ENCODE data around the gene PKM.

PKM gene

DNA sequence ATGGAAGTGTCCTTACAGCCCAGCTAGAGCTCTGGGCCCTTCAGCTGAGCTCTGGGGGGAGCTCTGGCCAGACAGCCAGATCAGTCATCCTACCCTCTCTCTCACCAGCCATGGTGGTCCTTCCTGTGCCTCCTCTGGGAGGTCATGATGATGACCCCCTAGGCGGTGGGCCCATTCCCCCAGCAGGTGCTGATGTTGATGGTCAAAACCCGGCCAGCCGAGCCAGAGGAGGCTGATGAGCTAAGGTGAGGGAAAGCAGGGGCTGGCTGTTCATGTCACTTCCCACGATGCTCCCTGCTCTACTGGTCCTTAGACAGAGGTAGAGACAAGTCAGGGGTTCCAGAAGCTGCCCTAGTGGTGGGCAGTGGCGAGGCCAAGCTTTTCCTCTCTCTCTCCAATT is 68.4 kb downstream of the PKM start:
- TF ChIP-seq, protein P1, sequence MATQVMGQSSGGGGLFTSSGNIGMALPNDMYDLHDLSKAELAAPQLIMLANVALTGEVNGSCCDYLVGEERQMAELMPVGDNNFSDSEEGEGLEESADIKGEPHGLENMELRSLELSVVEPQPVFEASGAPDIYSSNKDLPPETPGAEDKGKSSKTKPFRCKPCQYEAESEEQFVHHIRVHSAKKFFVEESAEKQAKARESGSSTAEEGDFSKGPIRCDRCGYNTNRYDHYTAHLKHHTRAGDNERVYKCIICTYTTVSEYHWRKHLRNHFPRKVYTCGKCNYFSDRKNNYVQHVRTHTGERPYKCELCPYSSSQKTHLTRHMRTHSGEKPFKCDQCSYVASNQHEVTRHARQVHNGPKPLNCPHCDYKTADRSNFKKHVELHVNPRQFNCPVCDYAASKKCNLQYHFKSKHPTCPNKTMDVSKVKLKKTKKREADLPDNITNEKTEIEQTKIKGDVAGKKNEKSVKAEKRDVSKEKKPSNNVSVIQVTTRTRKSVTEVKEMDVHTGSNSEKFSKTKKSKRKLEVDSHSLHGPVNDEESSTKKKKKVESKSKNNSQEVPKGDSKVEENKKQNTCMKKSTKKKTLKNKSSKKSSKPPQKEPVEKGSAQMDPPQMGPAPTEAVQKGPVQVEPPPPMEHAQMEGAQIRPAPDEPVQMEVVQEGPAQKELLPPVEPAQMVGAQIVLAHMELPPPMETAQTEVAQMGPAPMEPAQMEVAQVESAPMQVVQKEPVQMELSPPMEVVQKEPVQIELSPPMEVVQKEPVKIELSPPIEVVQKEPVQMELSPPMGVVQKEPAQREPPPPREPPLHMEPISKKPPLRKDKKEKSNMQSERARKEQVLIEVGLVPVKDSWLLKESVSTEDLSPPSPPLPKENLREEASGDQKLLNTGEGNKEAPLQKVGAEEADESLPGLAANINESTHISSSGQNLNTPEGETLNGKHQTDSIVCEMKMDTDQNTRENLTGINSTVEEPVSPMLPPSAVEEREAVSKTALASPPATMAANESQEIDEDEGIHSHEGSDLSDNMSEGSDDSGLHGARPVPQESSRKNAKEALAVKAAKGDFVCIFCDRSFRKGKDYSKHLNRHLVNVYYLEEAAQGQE (IDR thresholded peaks at IDR 0.05; ENCODE audit: insufficient replicate concordance, low read depth): no peak
- TF ChIP-seq SPI1 (IDR thresholded peaks at IDR 0.05; ENCODE audit: borderline replicate concordance, low read depth) (no peak), POLR2AphosphoS5 (IDR thresholded peaks at IDR 0.05; ENCODE audit: low read depth) (no peak), GABPA (IDR thresholded peaks at IDR 0.05; ENCODE audit: low read depth) (no peak)
- TF ChIP-seq, protein P2, sequence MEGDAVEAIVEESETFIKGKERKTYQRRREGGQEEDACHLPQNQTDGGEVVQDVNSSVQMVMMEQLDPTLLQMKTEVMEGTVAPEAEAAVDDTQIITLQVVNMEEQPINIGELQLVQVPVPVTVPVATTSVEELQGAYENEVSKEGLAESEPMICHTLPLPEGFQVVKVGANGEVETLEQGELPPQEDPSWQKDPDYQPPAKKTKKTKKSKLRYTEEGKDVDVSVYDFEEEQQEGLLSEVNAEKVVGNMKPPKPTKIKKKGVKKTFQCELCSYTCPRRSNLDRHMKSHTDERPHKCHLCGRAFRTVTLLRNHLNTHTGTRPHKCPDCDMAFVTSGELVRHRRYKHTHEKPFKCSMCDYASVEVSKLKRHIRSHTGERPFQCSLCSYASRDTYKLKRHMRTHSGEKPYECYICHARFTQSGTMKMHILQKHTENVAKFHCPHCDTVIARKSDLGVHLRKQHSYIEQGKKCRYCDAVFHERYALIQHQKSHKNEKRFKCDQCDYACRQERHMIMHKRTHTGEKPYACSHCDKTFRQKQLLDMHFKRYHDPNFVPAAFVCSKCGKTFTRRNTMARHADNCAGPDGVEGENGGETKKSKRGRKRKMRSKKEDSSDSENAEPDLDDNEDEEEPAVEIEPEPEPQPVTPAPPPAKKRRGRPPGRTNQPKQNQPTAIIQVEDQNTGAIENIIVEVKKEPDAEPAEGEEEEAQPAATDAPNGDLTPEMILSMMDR (IDR thresholded peaks at IDR 0.05; ENCODE audit: insufficient read depth, low read length): no peak
- Histone ChIP-seq H3K4me3 (replicated peaks; ENCODE audit: insufficient read depth, low read length) (no peak overlapping the region), H3K27ac (replicated peaks) (no peak overlapping the region), H3K27me3 (ENCODE audit: insufficient read depth, poor library complexity, severe bottlenecking) (no peaks in the 10 kb centered on the region)
- no peak for DNase-seq (ENCODE audit: low read depth in 1 of 2, low spot score in 1 of 2)

DNA sequence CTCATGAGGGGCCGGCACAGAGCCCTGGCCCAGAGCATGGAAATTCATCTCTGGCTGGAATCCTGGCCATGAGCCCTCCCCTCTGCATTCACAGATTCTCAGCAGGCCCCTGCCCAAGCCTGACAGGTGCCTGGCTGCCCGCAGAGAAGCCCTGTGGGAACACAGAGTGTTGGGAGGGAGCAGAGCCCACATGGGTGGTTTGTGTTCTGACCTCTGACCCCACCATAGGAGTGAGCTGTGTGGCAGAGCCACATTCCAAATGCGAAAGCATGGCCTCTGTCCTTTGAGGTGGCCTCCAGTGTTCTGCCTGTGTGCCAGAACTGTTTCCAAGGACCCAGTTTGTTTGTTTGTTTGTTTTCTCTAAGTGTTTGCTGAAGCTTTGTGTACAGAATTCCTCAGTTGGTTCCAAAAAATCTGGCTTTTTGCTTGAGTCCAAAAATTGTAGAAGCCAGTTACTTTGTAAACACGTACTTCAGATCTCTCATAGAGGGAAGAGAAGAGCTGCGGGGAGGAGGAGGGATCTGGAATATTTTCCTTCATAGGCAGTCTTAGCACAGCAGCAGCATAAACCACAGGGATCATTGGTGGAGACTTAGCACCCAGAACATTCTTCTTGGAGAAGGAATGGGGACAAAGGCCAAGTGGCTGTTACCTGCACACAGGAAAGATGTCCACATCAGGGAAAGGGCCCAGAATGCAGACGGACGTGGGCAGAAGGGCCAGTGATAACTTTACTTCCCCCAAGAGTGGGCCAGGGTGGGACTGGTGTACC is 69.4 kb downstream of the PKM start:
- Histone ChIP-seq H3K4me3 (replicated peaks; ENCODE audit: insufficient read depth, low read length) (no peak overlapping the region), H3K27me3 (ENCODE audit: insufficient read depth, poor library complexity, severe bottlenecking) (no peaks in the 10 kb centered on the region), H3K27ac (replicated peaks) (no peak overlapping the region)
- TF ChIP-seq, protein P1 (IDR thresholded peaks at IDR 0.05; ENCODE audit: insufficient replicate concordance, low read depth): no peak
- TF ChIP-seq GABPA (IDR thresholded peaks at IDR 0.05; ENCODE audit: low read depth): no peak
- no peak for TF ChIP-seq POLR2AphosphoS5 (IDR thresholded peaks at IDR 0.05; ENCODE audit: low read depth)
- TF ChIP-seq, protein P2 (IDR thresholded peaks at IDR 0.05; ENCODE audit: insufficient read depth, low read length): no peak
- no peak for TF ChIP-seq SPI1 (IDR thresholded peaks at IDR 0.05; ENCODE audit: borderline replicate concordance, low read depth)
- DNase-seq (ENCODE audit: low read depth in 1 of 2, low spot score in 1 of 2): no peak

DNA sequence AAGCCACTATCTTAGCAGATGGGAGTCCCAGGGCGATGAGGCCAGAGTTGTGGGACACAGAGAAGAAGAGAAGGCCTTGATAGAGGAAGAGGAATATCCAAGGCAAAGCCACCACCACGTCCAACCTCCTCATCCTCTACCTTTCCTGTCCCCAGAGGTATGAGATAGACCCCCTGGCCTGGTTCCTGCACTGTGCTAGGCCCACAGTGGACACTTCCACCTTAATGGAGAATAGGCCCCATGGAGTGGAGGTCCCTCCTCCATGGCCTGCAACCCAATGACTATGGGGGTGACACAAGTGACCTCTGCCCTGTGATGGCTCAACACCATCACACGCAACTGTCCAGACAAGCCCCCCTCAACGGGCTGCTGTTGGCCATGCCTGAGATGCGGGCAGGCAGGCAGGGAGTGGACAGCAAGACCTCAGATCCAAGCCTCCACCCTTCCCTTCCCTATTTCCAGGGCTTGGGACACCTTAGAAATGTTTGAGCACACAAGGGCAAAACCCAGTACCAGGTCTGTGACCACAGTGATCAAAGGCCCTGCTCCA is 70.2 kb downstream of the PKM start:
- TF ChIP-seq, protein P1 (IDR thresholded peaks at IDR 0.05; ENCODE audit: insufficient replicate concordance, low read depth): no peak
- TF ChIP-seq GABPA (IDR thresholded peaks at IDR 0.05; ENCODE audit: low read depth) (no peak), SPI1 (IDR thresholded peaks at IDR 0.05; ENCODE audit: borderline replicate concordance, low read depth) (no peak), POLR2AphosphoS5 (IDR thresholded peaks at IDR 0.05; ENCODE audit: low read depth) (no peak)
- TF ChIP-seq, protein P2 (IDR thresholded peaks at IDR 0.05; ENCODE audit: insufficient read depth, low read length): no peak
- no peak for DNase-seq (ENCODE audit: low read depth in 1 of 2, low spot score in 1 of 2)
- no peaks in the 10 kb centered on the region for H3K27me3 ChIP-seq (ENCODE audit: insufficient read depth, poor library complexity, severe bottlenecking)
- H3K4me3 ChIP-seq (replicated peaks; ENCODE audit: insufficient read depth, low read length): no peak overlapping the region
- no peak overlapping the region for H3K27ac ChIP-seq (replicated peaks)
